GM18870 (cell line): ENCODE data around the gene CPSF4L.

Experiments
- ATAC-seq: cut with Tn5 transposase; IDR thresholded peaks from one replicate; pipeline ENCODE4 v1.9.1; 2021; ENCODE audit warnings: moderate library complexity; ENCODE audit not compliant: unreplicated experiment

Gene CPSF4L

DNA sequence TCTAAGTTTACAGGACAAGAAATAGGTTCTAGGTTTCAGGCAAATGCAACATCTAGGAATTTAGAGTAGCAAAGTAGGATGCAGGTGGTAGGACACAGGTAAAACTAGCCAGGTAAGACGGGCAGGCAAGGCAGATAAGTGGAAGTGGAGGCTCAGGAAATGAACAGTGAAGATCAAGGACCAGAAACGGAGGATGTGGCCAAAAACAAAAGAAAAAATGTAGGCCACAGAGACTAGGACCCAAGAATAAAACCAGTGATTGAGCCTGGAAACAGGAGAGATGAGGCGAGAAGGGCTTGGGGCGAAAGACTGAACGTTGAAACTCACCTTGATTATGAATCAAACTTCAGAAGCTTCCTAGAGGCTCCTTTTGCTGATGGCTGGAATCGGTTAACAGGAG, 24.0 kb downstream of the CPSF4L start:
- no peak for ATAC-seq

GRCh38 chr17:73234736-73235135, 26.9 kb downstream of the CPSF4L start:
- no peak for ATAC-seq

GRCh38 chr17:73232587-73233373, 28.9 kb downstream of the CPSF4L start:
- peak; percentile 11 for ATAC-seq

DNA sequence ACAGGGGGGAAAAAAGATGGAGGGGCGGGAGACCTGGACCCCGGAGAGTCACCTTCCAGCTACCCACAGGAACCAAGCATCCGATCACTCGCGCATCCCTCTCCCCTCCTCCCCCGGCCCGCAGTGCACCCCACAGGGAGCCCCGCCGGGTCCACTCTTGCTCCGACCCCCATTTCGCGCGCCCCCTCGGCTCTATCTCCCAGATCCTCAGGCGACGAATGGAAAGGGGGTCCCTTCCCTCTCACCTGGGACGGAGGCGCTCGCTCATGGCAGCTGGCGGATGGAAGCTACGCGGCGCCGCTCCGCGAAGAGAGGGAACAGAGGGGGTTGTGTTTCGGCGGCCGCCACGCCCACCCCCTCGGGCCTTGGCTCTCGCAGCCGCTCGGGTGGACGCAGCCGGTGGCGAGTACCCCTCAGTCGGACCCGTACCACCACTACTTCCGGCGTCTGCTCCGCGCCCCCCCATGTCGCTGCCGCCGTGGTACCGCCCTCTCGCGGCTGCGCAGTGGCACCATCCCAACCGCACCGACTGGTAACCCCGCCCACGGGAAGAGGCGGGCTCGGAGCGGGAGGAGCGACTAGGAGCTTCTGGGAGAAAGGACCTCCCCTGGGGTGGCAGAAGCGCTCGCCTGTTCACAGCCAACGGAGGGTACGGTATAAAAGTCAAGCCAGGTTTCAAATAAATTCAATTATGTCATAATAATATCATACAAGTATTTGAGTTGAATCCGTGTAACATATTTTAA, 29.7 kb downstream of the CPSF4L start:
- ATAC-seq: peak; percentile 53

DNA sequence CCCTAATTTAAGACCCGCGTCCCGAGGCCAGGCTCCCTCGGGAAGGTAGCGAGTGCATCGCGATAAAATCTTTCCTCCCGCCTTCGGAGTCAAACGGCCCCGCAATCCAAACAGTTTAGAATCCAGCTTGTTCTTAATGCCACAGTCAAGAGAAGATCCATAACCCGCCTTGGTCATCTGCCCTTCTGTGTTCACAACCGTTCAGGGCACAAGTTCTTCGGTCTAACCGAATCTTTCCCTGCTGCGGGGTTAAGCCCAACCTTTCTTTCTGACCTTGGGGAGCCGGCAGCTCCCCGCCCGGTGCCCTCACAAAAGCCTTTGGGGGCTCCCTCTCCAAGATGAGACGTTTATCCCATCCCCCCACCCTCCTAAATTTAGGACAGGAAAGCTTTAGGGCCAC, 30.3 kb downstream of the CPSF4L start:
- ATAC-seq: no peak

DNA sequence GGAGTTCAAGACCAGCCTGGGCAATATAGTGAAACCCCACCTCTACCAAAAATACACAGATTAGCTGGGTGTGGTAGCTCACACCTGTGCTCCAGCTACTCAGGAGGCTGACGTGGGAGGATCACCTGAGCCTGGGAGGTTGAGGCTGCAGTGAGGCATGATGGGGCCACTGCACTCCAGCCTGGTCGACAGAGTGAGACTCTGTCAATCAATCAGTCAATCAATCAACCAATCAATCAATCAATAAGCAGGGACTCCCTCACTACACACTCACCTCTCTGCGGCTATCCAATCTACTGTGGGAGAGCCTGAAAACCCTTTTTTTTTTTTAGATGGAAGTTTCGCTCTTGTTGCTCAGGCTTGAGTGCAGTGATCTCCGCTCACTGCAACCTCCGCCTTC, 31.6 kb downstream of the CPSF4L start:
- no peak for ATAC-seq

DNA sequence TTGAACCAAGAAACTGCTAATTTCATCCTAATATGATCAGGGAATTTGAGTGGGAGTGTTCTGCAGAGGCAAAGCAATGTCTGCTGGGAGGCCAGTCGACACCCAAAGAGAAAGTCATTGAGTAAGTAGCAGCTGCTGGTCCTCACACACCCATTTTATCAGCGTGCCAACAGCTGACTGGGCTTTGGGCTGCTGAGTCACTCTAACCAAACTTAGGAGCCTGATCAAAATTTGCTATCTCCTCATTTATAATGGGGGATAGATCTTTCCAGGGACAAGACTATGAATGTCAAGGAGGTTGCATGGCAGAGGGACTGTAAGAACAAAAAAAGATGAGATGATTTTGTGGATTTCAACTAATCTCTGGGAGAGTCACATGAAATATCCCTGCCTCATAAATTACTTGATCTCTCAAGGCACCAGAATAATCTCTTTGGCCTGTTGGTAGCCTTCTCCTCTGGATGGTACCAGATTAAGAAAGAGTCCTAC, 32.9 kb downstream of the CPSF4L start:
- ATAC-seq: peak; percentile 32

DNA sequence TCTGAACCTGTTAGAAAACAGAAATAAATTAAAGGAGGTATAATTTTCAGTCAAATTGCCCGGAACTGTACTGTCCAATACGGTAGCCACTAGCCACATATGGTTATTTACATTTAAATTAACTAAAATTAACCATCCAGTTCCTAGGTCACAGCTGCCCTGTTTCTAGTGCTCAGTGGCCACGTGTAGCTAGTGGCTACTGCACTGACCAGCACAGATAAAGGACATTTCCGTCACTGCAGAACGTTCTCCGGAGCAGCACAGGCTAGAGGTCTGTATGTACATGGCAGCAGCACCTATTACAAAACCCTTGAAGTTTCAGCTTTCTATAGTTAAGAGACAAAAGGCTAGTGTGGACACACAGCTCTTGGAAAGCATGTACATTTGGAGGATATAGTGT, 33.7 kb downstream of the CPSF4L start:
- ATAC-seq: no peak

- no peak for ATAC-seq
These were observed 34.3 kb downstream of the CPSF4L start for GRCh38 chr17:73227379-73227778.

- no peak for ATAC-seq
These were observed 35.0 kb downstream of the CPSF4L start for GRCh38 chr17:73226556-73227172.

DNA sequence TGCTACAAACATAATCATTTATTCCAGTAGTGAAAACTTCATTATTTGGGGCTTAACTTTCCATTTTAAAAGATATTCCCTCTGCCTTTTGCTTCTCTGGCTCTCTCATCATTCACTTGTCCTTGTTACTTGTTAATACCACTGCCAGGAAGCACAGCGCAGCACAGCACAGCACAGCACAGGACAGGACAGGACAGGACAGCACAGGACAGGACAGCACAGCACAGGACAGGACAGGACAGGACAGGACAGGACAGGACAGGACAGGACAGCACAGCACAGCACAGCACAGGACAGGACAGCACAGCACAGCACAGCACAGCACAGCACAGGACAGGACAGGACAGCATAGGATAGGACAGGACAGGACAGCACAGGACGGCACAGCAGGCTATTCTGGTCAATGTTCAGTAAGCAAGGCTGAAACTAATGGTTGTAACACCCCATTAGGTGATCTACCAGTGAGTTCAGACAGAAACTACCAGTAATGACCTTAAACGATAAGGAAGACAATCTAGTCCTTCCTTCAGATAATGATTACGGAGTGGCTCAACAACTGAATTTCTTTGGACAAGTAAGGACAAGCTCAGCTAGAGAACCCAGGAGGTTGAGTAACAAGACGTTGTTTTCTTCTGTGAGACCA, 36.9 kb downstream of the CPSF4L start:
- ATAC-seq: no peak

DNA sequence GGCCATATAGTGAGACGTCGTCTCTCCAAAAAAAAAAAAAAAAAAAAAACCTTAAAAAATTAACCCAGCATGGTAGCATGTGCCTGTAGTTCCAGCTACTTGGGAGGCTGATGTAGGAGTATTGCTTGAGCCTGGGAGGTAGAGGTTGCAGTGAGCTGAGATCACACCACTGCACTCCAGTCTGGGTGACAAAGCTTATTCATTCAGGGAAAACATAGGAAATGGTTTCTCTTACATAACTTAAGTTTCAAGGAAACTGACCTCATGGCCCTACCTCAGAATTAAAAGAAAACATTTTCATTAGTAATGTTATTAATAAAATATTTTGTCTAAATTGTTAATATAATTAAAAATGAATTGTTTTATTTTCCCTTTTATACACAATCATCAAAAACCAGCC, 37.4 kb downstream of the CPSF4L start:
- ATAC-seq: no peak

GRCh38 chr17:73223626-73224230, 38.0 kb downstream of the CPSF4L start:
- ATAC-seq: no peak

DNA sequence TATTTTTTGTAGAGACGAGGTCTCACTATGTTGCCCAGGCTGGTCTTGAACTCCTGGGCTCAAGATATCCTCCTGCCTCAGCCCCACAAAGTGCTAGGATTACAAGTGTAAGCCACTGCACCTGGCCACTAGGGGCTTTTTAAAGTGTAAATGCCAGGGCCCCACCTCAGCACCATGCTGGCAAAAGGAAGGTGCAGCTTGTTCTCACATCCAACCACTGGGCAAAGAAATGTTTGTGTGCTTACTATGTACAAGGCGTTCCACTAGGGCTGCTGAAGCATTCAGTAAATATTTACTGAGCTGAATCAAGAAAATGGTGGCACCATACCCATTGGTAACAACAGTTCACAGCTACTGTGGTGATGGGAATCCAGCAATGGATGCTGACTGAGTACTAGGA, 46.2 kb downstream of the CPSF4L start:
- no peak for ATAC-seq

DNA sequence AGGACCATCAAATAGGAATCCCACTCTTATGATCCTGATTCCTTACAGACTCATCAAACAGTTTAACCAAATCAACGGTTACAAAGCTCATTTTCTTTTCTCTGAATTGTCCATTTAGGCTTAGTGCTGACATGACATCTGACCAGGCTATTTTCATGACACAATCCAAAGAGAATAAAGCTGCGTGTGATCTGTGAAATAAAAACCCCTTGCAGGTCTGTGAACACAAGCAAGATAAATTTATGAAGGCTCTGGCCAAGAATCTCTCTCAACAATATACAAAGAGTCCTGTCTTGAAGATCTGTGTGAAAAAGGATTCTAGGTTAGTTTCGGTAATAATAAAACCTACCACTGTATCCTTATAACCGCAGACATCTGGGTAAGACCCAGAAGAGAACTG, 46.8 kb downstream of the CPSF4L start:
- no peak for ATAC-seq

DNA sequence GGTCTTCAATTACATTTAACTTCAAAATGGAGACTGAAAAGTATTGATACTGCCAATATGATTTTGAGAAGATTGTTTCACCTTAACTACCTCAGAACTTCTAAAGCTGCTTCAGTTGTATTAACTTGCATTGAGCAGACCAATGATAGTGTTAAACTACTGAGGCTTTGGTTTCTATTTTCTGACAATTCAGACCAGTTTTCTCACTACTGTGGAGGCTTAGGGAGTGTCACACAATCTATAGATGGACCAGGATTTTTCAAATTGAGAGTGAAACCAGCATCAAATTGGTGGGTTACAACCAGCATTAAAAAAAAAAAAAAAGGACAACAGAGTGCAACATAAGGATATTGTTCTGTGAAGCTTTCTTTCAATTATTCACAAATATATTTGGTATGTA, 47.7 kb downstream of the CPSF4L start:
- no peak for ATAC-seq

DNA sequence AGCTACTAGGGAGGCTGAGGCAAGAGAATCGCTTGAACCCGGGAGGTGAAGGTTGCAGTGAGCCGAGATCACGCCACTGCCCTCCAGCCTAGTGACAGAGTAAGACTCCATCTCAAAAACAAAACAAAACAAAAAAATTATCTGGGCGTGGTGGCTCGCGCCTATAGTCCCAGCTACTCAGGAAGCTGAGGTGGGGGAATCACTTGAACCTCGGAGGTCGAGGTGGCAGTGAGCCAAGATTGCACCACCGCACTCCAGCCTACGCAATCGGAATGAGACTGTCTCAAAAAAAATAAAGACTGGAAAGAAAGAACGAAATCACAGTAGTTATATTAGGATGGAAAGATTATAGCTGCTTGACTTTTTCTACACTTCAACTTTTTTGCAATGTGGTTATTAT, 49.9 kb downstream of the CPSF4L start:
- no peak for ATAC-seq

DNA sequence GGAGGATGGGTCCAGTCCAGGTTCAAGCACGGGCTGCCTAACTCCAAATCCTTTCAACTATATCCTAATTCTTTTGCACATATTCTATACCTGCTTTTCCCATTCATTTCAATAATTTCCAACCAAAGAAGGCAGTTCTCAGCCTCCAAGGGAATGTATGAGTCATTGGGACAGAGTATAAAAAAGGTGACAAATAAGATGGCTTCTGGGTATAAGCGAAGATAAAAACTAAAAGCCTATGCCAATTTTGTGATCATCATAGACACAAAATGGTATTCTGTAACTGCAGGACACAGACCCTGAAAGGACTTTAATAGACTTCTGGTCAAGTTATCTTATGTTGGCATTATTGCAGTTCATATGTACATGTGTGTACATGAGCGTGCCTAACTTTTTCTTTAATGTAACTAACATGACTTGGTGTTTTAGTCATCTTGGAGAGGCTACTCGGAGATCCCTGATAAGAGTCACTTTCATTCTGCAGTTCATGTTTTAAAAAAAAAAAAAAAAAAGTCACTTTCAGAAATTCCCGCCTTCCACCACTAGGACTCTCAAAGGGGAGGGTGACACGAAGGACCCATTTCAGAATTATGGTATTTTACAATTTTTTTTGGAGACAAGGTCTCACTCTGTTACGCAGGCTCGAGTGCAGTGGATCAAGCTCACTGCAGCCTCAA, 51.5 kb downstream of the CPSF4L start:
- no peak for ATAC-seq

DNA sequence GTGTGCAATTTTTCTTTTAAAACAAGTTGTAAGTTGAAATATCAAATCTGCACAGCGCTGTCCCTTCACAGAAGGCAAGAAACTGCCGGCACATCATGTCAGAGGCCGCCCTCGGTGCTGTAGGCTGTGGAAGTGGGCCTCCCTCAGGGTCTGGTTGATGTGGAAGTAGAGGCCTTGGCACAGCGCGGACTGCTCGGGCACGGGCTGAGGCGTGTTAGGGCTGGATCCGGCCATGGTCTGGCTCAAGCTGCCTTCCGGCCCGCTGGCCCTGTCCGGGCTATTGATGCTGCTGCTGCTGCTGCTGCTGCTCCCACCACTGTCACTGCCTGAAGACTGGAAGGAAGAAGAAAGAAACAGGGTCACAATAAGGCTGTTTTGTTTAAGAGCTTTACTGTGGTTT, 52.2 kb downstream of the CPSF4L start:
- no peak for ATAC-seq

GRCh38 chr17:73208139-73208827, 53.4 kb downstream of the CPSF4L start:
- no peak for ATAC-seq
